ENCODE data around the gene POMT1.
"Not testable (repeated sequence)": the region's sequence is repeated elsewhere in the genome, so short reads cannot be mapped to it uniquely, and the experiment has no call there.

Gene POMT1

DNA sequence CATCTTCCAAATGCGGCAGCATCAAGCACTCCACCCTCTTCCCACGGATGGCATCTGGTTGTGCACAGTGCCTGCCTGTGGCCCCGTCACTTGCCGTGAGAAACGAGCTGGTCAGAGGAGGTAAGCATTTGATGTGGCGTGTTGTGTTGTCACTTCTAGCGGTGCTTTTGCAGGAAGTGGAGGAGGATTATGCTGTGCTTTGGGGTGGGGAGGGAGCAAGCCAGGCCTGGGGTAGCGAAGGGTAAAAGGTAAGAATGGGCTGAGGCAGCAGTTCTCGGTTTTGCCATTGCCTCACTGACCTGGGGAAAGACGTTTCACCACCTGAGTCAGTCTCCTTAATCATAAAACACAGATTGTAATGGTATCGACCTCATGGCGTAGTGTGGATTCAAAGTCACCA lies 2.3 kb upstream of the POMT1 start:
- no peak for DNase-seq

DNA sequence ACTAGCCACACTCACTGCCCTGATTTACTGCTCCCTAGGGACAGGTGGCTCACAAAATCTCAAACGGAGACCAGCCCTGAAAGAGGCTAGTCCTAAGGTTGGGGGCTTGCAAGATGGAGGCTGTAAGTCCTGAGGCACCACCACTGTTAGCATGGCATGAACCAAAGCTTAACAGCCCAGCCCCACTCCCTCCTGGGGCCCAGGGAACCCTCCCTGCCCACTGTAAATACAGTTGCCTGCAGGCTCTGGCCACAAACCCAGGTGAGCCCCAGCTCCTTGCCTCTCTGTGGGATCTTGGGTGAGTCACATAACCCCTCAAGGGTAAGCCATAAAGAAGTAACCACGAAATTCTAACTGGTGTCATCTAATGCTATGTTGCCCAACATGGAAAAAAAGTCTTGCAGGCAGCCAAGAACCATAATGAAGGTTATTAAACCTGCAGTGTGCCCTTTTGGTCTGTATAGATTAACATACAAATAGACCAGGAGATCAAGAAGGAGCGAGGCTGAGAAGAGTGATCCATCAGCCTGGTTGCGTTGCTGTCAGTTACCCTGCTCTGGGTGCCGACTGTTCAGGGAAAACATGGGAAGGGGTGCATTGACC lies 1.7 kb upstream of the POMT1 start:
- DNase-seq, result no peak

DNA sequence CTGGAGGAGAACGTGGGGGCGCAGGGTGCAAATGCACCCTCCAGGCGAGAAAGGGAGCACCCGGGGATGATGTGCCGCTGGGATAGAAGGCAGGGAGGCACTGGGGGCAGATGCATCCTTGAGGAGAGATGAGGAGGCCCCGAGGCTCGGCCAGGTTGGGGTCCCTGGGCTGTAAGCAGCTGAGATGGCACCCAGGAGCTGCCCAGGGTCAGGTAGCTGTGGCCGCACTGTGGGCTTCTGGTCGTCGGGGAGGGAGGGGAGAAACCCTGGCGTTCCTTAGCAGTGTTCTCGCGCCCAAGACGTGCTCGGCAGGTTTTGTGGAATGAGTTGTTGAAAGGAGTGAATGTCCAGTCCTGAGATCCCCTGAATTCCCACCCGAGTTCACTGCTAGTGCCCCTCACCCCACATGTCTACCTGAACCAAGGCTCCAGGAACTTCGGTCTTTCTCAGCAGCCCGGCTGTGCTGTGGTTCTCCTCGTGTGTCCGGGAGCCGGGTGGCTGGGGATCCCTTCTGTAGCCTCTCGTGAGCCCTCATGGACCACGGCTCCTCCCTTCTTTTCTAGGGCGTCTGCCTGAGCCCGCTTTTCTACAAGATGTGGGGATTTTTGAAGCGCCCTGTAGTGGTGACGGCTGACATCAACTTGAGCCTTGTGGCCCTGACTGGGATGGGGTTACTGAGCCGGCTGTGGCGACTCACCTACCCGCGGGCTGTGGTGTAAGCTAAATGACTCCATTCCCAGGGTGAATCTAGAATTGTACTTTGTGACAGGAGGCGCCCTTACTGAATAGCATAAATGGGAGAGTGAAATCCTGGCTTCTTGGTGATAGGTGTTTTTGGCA lies 1.1 kb downstream of the POMT1 start:
- DNase-seq, result no peak

DNA sequence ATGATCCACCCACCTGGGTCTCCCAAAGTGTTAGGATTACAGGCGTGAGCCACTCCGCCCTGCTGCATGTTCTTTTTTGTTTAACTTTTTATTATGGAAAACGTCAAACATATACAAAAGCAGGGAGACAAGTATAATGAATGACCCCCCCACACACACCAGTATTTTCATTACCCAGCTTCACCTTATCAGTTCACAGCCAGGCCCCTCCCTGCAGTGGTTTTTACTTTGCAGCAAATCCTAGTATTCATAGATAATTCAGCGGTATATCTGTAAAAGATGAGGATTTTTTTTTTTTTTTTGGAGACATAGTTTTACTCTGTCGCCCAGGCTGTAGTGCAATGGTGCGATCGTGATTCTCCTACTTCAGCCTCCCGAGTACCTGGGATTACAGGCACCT lies 2.3 kb downstream of the POMT1 start:
- no peak for DNase-seq

DNA sequence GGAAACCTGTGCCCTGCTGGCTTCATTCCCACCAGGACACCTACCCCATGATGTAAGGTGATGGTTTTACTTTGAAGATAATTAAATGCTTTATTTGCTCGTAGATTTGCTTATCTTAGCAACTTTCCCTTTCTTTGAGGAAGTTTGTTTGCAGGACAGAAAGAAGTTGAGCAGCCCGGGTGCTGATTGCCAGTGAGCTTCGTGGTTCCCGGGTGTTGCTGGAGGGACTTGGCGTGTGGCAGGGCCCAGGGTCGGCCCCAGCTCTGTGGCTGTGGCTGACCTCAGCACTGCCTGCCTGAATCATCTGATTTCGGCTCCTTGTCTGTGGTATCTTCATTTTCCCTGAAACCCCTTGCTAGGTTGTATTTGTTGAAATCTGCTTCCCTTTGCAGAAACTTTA lies 8.7 kb downstream of the POMT1 start:
- DNase-seq, result no peak

DNA sequence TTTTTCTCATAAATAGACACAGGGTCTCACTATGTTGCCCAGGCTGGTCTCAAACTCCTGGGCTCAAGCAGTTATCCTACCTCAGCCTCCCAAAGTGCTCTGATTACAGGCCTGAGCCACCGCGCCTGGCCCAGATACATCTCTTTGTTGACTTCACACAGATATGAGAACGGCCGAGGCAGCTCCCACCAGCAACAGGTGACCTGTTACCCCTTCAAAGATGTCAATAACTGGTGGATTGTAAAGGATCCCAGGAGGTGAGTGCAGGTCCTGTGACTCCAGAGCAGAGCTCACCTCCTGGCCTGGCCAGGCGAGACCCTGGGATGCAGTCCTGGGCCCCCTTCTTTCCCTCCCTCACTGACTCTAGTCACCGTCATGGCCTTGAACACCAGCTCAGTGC lies 9.2 kb downstream of the POMT1 start:
- DNase-seq, result no peak

DNA sequence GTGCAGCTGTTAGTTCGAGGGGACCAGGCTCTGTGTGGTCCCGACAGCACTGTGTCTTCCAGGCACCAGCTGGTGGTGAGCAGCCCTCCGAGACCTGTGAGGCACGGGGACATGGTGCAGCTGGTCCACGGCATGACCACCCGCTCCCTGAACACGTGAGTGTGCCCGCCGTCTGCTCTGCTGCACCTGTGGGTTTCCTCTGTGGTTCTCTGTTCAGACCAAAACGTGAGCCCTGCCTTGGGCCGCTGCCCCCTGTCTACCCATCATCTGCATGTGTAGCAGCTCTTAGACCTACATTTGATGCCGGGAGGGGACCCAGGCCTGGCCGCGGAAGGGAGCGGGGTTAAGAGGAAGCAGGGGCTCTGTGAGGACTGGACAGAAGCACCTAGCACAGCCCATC lies 10.5 kb downstream of the POMT1 start:
- no peak for DNase-seq

DNA sequence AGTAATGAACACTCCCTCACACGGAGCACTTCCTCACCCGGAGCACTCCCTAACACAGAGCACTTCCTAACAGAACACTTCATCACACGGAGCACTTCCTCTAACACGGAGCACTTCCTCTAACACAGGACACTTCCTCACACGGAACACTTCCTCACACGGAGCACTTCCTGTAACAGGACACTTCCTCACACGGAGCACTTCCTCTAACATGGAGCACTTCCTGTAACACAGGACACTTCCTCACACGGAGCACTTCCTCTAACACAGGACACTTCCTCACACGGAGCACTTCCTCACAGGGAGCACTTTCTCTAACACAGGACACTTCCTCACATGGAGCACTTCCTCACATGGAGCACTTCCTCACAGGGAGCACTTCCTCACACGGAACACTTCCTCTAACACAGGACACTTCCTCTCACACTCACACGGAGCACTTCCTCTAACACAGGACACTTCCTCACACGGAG lies 12.9 kb downstream of the POMT1 start:
- not testable (repeated sequence) for DNase-seq

DNA sequence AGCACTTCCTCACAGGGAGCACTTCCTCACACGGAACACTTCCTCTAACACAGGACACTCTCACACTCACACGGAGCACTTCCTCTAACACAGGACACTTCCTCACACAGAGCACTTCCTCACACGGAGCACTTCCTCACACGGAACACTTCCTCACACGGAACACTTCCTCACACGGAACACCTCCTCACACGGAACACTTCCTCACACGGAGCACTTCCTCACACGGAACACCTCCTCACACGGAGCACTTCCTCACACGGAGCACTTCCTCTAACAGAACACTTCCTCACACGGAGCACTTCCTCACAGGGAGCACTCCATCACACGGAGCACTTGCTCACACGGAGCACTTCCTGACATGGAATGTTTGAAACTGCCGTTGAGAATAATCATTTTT lies 13.4 kb downstream of the POMT1 start:
- no peak for DNase-seq

DNA sequence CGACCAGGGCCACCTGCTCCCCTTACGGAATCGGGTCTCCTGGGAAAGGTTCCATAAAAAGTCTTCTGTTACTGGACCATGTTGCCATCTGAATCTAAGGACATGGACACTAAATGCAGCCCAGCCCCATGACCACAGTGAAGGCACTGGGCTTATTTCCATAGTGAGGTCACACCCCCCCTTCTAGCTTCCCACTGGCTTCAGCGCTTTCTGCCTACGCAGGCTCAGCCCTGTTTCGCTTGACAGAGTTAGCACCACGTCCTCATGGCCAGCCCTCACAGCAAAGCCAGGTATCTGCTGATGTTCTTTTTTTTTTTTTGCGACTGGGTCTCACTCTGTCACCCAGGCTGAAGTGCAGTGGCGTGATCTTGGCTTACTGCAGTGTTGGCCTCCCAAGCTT lies 14.2 kb downstream of the POMT1 start:
- no peak for DNase-seq

DNA sequence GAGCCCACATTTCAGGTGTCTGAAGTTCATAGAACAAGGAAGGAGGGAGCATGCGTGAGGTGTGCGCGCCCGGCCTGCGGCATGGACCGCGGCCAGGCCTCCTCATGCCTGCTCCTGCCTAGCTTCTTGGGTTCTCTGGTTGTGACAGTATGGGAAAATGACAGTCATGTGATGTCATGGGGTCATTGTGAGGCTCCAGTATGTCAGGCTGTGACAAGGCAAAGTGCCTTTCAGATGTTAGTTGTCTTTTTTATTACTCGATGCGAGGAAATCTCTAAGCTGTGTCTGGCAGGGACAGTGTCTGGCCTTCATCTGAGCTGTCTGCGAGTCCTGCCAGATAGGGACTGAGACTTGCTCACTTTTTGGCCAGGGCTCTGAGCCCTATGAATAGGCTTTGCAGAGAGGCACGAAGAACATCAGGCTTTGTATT lies 15.1 kb downstream of the POMT1 start:
- DNase-seq, result no peak

DNA sequence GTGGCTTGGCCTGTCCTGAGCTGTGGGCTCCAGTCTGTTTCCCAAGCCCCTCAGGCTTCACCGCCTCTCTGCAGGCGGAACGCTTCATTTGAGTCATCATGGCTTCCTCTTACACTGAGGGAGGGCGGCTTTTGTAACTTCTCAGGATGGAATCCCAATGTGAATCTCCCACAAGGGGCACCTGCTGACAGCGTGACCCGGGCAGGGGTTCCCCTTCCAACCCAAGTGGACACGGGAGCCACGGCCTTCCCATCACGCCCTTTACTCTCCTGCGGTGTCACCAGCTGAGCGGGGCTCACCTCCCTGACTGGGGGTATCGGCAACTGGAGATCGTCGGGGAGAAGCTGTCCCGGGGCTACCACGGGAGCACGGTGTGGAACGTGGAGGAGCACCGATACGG lies 15.8 kb downstream of the POMT1 start:
- DNase-seq, result no peak

DNA sequence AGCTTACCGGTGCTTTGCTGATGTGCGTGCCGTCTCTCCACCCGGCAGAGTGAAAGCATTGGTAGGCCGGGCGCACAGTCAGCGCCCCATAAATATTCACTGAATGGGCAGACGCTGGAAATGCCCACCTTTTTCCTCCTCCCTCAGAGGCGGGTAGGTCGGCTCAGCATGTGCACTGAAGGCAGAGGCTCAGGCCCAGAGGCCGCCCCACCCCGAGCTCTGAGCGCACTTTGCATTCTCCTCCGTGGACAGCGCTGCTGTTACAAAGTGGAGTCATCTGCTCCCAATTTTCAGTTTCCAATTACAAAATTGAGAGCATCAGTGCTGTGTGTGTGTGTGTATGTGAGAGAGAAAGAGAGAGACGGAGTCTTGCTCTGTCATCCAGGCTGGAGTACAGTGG lies 17.8 kb downstream of the POMT1 start:
- DNase-seq, result no peak

DNA sequence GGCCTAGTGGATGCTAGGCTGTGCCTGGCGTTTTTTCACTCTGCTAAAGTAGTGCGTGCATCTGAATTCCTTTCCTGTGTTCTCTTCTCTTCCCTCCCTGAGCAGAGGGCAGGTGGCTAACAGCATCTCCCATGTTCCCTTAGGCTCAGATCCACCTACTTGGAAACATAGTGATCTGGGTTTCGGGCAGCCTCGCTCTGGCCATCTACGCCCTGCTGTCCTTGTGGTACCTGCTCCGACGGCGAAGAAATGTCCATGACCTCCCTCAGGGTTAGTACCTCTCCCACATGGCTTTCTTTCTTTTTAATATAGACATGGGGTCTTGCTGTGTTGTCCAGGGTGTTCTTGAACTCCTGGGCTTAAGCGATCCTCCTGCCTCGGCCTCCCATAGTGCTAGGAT lies 18.5 kb downstream of the POMT1 start:
- DNase-seq, result no peak

DNA sequence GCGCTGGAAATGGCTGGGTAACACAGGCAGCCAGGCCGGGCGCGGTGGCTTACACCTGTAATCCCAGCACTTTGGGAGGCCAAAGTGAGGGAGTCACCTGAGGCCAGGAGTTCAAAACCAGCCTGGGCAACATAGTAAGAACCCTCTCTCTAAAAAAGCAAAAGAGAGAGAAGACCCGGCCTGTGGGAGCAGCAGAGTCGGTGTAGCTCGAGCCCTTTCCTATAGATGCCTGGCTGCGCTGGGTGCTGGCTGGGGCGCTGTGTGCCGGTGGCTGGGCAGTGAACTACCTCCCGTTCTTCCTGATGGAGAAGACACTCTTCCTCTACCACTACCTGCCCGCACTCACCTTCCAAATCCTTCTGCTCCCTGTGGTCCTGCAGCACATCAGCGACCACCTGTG lies 19.1 kb downstream of the POMT1 start:
- DNase-seq, result no peak

DNA sequence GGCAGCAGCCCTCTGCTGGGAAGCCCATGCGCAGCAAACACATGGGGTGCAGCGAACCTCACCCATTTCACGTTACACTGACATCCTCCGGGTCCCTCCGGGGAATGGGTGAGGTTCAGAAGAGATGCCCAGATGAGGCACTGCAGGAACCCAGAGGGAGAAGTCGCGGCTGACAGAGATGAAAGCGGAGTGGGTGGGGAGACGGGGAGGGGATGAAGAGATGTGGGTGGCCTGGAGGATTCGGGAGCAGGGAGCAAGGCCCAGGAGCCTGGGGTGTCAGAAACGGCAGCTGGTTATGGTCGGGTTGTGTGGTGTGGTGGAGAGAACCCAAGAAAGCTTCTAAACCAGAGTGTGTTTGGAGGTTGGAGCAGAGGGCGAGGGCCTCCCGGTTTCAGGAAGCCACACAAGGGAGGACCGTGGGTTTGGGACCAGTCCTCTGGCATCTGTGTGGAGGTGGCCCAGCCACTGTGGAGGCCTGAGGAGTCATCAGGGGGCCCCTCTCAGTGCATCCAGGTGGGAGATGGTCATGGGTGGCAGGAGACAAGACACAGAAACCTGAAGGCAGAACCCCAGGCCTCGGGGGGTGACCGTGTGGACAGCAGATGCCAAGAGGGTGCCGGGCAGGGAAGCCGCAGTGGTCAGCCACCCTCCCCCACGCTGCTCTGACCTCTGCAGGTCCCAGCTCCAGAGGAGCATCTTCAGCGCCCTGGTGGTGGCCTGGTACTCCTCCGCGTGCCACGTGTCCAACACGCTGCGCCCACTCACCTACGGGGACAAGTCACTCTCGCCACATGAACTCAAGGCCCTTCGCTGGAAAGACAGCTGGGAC lies 19.8 kb downstream of the POMT1 start:
- no peak for DNase-seq

DNA sequence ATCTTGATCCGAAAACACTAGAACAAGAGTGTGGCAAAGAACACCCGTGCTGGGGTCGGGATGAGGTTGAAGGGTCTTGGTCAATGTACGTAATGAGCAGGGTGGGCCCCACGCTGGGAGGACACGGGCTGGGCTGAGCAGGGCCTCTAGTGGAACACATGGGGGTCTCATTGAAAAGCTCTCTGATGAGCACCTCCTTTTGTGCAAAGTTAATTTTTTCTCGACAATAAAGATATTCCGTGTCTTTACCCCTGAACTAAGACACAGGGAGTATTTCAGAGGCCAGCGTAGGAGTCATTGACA lies 20.3 kb downstream of the POMT1 start:
- no peak for DNase-seq

DNA sequence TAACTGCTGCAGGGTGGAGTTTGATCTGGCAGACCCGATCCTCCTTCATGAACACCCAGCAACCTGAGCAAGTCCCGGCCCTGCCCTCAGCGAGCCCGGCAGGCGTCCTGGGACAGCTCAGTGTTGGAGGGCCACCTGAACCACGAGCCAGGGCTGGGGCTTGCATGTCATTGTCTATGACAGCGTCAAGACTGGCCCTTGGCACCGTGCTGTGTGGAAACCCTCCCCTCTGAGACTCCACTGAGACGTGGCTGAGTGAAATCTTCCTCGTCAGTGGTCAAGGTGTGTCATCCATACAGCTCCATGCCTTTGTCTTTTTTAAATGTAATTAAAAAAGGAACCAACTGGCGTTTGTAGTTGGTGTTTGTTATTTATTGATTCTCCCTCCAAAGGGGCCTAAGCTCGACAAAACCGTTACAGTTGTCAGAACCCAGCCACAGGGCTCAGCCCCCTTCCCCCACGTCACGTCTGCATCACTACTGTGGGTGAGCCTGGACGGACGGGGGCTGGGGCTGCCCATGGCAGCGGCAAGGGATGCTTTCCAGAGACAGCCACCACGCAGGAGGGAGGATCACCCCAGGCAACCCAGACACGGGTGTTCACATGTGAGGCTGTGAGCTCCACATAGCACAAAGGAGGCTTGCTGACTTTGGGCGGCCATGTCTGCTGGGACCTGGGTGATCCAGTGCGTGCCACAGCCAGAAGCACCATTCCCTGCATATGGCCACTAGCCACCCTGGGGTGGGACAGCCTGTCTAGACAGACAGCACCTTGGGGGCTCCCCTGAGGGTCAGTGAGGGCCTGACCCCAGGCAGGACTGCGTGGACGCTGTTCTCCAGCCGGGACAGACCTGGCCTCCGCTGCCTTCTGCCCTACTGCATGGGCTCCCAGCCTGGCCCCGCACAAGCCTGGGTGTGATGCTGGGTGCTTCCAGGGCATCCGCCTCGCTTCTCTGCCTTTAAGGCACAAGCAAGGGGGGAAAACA lies 21.0 kb downstream of the POMT1 start:
- DNase-seq, result no peak

DNA sequence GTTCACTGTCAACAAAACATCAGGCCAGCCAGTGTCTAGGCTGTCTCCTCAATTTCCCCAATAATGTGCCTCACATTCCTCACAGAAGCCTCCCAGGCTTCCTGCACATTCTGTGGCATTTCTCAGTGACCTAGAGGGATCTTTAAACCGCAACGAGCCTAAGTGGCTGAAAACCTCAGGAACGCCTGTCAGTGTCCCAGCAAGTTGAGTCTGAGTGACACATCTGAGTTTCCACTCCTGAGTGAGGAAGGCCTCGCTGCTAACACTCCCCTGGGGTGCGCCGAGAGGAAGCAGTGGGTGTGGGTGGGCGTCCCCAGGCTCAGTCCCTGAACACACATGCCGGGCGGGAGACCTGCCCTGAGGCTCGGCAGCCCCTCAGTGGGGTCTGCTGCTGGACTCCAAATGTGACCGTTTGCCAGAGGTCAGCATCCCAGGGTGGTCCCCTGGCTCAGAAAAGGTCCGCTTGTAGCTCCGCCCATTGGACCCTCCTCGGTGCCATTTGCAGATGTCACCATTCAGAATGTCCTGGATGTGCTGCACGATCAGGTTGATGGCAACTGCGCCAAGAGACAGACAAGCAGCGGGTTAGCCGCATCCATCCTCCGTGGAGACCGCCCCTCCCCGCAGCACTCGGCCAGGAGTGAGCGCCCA lies 22.1 kb downstream of the POMT1 start:
- DNase-seq, result no peak

DNA sequence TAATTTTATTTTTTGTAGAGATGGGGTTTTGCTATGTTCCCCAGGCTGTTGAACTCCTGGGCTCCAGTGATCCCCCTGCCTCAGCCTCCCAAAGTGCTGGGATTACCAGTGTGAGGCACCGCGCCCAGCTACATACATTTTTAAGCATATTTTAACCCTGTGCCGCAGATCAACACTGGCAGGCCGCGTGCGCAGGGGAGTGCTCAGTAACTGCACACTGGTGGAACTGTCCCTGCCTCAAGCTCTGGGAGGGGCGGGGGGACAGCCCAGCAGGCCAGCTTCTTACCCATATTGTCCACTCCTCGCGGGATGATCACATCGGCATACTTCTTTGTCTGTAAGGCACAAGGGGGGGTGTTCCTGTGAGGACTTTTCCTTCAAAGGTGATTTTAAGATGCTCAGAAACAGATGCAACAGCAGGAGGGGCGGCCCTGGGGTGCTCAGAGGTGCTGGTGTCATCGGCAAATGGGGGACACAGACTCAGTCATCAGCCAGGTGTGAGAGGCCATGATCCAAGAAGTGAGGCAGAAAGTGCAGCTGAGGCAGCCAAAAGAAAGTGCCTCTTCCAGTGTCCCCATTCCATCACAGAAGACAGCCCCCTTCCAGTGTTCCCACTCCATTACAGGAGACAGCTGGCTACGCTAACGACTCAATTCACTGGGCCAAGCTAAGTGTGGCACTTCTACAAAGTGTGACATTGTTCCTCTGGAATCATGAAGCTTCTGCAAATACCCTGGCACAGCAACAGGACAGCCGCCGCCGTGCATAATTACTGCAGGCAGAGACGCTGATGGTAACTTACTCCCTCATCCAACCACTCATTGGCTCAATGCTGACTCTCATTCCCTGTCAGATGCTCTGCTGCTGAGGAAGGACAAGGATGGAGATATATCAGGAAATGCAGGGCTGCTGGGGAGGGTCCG lies 23.2 kb downstream of the POMT1 start:
- no peak for DNase-seq

DNA sequence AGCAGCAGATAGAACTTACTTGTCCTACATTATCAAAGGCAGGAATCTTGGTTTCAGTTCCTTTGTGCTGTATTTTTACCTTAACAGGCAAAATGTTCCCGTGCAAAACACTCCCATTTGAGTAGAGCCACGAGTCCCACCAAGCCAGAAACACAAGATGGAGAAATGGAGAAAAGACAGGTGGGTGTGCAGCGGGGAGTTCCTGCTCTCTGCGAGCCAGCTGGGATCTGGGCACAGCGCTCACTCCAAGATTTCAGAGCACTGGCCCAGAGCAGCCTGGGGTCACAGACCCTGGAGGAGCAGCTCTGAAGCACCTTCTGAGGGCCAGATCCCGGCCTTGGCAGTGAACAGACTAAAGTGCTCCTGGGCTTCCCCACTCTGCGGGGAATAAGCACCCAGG lies 25.5 kb downstream of the POMT1 start:
- no peak for DNase-seq

All from NCI-H1436 treated with DMSO at 0.1 percent for 48 hours (cell line).